Muscle of leg (tissue), 11 donors: Measurements from ENCODE around the gene CEACAM8. TPM values are rescaled to one million over a fixed set of nuclear protein-coding genes. Genes with fewer than 3 reads are reported as not detected.
A peak's percentile ranks its signal among the peaks of the same experiment; 100 is the strongest.
"Not testable (repeated sequence)": the region's sequence is repeated elsewhere in the genome, so short reads cannot be mapped to it uniquely, and the experiment has no call there.

ENCODE experiments used
- DNase-seq: peaks from one replicate; pipeline ENCODE4 v3.0.0; 2013
- H3K27ac ChIP-seq: one replicate; pipeline ENCODE4 v1.5.1; 2013; ENCODE audit warnings: mild to moderate bottlenecking, low read length, control low read depth
- H3K27me3 ChIP-seq: one replicate; pipeline ENCODE4 v1.6.1; 2013; ENCODE audit warnings: low read length; ENCODE audit not compliant: control insufficient read depth, insufficient read depth
- H3K36me3 ChIP-seq: one replicate; pipeline ENCODE4 v1.6.1; 2013; ENCODE audit warnings: low read length; ENCODE audit not compliant: control insufficient read depth, insufficient read depth
- H3K4me1 ChIP-seq: one replicate; pipeline ENCODE4 v1.6.1; 2013; ENCODE audit warnings: low read length; ENCODE audit not compliant: control insufficient read depth, insufficient read depth
- H3K4me3 ChIP-seq: one replicate; pipeline ENCODE4 v1.5.1; 2013; ENCODE audit warnings: low read length, control low read depth
- H3K9me3 ChIP-seq: replicated peaks from 2 replicates; pipeline ENCODE4 v1.6.1; 2013; ENCODE audit warnings: low read depth, low read length; ENCODE audit not compliant: control insufficient read depth
- WGBS: methylation state at CpG from one replicate; pipeline ENCODE4 v1.1.5; 2013; ENCODE audit warnings: missing lambda C conversion rate; ENCODE audit not compliant: insufficient coverage; 5-methylcytosine and 5-hydroxymethylcytosine counted together
- polyA plus RNA-seq, 8 donors: library from polyadenylated mRNA; unstranded; fragments of 120-200 nt; gene quantifications; one replicate each; pipeline versions ENCODE4 v1.2.1 to v1.2.3, GENCODE V29; 2013; ENCODE audit warnings: inconsistent platforms in 1 of 8, low replicate concordance in 1 of 8; ENCODE audit not compliant: insufficient read length in 8 of 8, insufficient read depth in 1 of 8
- total RNA-seq: library from RNA; stranded (reverse); fragments of 120-200 nt; gene quantifications from one replicate; pipeline ENCODE4 v1.2.4, GENCODE V29; 2013

CEACAM8 gene
- total and polyA plus RNA-seq, 9 donors: 0.04 to 0.38 (median 0.25) TPM

DNA sequence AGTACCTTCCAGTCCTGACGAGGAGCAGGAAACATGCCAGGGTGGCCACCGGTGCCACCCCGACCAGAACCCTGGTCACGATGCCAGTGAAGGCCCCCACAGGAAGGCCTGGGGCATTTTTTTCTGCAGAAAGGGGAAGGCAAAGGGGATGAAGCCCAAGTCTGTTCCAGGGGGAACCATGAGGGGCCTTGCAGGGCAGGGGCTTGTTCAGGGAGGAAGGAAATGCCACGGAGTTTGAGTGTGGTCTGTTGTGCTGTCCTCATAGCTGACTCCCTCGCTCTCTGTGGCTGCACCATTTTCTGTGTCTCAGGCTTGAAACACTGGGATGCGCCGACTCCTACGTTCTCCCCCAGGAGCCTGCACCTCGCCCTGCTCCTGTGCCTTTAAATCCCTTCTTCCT is 38.9 kb downstream of the CEACAM8 start:
- Histone ChIP-seq H3K36me3 (no peaks in the 10 kb centered on the region), H3K9me3 (no peaks in the 10 kb centered on the region), H3K4me3 (no peak overlapping the region), H3K4me1 (peaks cover 11% of the 10 kb centered on the region), H3K27me3 (peaks cover 2% of the 10 kb centered on the region), H3K27ac (no peak overlapping the region)
- peak; percentile 25 for DNase-seq
- WGBS: 31% methylated on average over 7 of the region's 10 CpGs

DNA sequence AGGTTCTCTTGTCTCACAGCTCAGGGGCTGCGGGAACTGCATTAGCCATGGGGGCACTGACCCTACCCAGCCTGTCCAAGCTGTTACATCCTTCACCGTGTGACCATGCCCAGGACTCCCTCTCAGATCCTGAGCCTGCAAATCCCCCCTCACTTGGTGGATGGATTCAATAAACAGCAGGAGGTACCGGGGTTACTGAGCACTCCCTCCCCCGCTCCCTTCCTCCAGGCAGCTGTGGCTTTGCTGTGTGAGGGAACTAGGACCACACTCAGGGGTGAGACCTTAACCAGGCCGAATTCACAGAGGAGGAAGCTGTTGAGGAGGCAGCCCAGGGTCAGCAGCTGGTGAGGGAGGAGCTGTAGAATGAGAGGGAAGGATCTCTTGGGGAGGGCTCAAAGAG is 39.4 kb downstream of the CEACAM8 start:
- Histone ChIP-seq H3K27ac (no peak overlapping the region), H3K27me3 (peaks cover 2% of the 10 kb centered on the region), H3K4me1 (peaks cover 11% of the 10 kb centered on the region), H3K9me3 (no peaks in the 10 kb centered on the region), H3K4me3 (no peak overlapping the region), H3K36me3 (no peaks in the 10 kb centered on the region)
- WGBS: 28% methylated on average over 2 of the region's 5 CpGs
- DNase-seq: peak; percentile 60

DNA sequence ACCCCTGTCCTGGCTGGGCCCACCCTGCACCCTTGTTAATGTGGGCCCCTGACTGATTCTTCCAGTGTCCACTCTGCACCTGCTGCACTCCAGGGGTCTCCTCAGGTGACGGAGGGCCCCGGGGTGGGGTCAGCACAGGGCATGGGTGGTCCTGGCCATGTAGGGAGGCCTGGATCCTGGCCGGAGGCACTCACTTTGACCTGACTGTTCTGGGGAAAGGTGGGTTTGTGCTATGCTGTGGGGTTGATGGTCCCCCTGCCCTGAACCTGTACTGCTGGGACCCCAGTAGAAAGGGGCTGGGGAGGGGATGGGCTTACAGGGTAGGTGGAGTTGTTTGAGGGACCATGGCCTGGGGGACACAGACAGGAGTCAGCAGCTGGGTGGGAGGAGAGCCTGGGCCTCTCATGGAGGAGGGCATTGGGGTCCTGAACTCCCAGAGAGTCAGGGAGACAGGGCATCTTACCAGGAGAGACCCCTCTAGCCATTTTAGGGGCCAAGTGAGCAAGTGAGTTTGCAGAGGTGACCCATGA is 40.6 kb downstream of the CEACAM8 start:
- DNase-seq: no peak
- H3K4me1 ChIP-seq: peaks cover 11% of the 10 kb centered on the region
- no peak overlapping the region for H3K4me3 ChIP-seq
- no peak overlapping the region for H3K27ac ChIP-seq
- 91% methylated on average over 1 of the region's 3 CpGs for WGBS
- no peaks in the 10 kb centered on the region for H3K9me3 ChIP-seq
- no peaks in the 10 kb centered on the region for H3K27me3 ChIP-seq
- H3K36me3 ChIP-seq: no peaks in the 10 kb centered on the region

DNA sequence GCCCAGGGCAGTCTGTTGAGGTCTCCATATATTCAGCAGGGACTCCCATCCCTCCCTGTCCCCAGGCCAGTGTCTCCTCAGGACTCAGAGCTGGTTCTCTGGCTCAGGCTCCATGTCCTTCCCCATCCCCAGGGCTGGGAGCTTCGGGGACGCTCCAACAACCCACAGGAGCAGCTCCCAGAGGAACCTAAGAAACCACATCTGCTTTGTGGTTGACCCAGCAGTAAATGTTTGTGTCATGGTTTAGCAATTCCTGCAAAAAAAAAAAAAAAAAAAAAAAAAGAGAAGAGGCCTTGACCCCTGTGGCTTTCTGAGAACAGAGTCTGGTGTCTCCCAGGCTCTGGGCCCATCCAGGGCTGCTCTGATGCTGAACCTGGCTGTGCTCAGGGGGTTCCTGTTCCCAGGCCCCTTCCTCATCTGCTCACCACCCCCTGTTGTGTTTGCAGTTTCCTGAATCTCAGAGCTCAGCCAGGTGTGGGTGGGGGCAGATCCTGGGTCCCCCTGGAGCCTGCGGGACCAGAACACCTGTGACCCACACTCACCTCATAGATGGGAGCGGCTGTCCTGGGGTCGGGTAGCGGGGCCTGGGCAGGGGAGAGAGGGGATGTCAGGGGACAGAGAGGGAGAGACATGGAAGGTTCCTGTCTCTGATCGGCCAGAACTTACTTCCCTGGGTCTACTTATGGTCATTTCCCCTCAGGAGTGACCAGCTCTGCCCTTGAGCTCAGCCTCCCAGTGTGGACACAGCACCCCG is 41.3 kb downstream of the CEACAM8 start:
- no peak overlapping the region for H3K4me3 ChIP-seq
- peak; percentile 67 for DNase-seq
- H3K27me3 ChIP-seq: no peaks in the 10 kb centered on the region
- H3K9me3 ChIP-seq: no peaks in the 10 kb centered on the region
- peaks cover 11% of the 10 kb centered on the region for H3K4me1 ChIP-seq
- H3K27ac ChIP-seq: no peak overlapping the region
- H3K36me3 ChIP-seq: no peaks in the 10 kb centered on the region
- WGBS: 84% methylated on average over 5 of the region's 8 CpGs

DNA sequence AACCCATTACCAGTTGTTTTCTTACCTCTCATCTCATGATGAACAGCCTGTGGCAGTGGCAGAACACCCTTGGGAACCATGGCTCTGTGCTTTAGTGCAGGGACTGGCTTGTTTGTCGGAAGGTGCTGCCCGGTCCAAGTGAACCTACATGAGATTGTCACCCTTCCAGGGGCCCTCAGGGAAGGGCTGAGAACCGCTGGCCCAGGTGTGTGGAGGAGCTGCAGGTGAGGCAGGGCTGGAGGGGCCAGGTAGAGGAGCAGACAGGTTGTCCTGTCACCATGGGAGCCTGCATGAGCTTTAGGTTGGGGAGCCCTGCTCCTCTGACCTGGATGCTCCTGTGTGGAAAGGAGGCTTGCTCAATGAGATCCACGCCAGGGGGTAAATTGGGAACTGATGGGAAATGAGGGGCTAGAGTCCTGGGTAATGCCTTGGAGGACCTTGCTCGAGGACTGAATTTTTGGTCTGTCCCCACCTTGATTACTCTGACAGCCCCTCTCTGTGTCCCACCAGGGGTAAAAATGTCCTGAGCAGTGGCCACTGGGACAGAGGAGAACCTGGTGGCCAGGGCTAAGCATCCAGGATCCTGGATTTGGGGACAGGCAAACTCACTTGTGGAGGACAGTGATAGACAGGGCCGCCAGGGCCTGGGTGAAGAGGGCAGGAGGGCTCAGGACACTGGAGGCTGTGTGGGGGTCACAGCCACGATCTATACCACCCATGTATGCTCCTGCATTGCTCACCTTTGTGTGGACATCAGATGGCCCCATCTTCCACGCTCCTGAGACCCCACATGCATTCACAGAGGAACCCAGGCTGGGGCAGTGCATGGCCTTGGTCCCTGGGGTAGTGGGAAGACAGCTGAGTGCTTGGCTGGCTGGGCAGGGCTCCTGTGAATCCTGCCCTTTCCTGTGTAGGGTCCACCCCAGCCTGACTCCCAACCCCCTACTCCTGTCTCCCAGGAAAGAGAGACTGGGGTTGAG is 42.3 kb downstream of the CEACAM8 start:
- no peaks in the 10 kb centered on the region for H3K9me3 ChIP-seq
- no peak overlapping the region for H3K27ac ChIP-seq
- H3K4me1 ChIP-seq: peaks cover 11% of the 10 kb centered on the region
- H3K4me3 ChIP-seq: no peak overlapping the region
- no peaks in the 10 kb centered on the region for H3K36me3 ChIP-seq
- H3K27me3 ChIP-seq: no peaks in the 10 kb centered on the region
- 79% methylated on average over 3 of the region's 8 CpGs for WGBS
- DNase-seq: no peak

DNA sequence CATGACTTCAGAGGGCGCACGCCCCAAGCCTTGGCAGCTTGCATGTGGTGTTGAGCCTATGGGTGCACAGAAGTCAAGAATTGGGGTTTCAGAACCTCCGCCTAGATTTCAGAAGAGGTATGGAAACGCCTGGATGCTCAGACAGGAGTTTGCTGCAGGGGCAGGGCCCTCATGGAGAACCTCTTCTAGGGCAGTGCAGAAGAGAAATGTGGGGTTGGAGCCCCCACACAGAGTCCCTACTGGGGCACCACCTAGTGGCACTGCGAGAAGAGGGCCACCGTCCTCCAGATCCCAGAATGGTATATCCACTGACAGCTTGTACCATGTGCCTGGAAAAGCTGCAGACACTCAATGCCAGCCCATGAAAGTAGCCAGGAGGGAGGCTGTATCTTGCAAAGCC is 44.2 kb downstream of the CEACAM8 start:
- H3K4me3 ChIP-seq, H3K36me3 ChIP-seq, DNase-seq, H3K27me3 ChIP-seq, H3K27ac ChIP-seq, H3K9me3 ChIP-seq: not testable (repeated sequence)
- H3K4me1 ChIP-seq: peaks cover 10% of the 10 kb centered on the region
- WGBS: 94% methylated on average over 4 of the region's 6 CpGs

DNA sequence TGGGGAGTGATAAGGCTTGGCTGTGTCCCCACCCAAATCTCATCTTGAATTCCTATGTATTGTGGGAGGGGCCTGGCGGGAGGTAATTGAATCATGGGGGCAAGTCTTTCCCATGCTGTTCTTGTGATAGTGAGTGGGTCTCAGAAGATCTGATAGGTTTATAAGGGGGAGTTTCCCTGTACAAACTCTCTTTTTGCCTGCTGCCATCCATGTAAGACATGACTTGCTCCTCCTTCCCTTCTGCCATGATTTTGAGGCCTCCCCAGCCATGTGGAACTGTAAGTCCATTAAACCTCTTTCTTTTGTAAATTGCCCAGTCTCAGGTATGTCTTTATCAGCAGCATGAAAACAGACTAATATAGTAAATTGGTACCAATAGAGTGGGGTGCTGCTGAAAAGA is 45.7 kb downstream of the CEACAM8 start:
- not testable (repeated sequence) for DNase-seq, H3K27me3 ChIP-seq, H3K4me1 ChIP-seq, H3K27ac ChIP-seq, H3K9me3 ChIP-seq, H3K4me3 ChIP-seq, H3K36me3 ChIP-seq
- no CpG with 5 or more reads among the region's 1 CpG for WGBS

DNA sequence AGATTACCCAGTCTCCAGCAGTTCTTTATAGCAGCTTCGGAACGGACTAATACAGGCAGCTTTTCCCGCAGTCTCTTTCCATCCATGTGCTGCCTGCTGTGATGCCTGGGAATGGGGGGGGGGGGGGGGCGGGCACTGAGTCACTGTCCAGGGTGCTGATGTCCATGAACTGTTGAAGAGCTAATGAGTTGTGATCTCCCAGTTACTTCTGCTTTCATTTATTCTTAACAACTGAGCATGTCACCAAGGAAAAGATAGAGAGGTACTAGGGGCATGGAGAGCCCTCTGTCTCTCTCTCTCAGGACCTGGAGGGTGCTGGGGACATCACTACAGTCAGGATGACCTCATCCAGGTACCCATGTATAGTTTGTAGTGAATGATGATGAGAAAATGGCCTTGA is 46.2 kb downstream of the CEACAM8 start:
- Histone ChIP-seq H3K9me3 (no peaks in the 10 kb centered on the region), H3K4me1 (no peaks in the 10 kb centered on the region), H3K27me3 (peaks cover 1% of the 10 kb centered on the region), H3K36me3 (no peaks in the 10 kb centered on the region), H3K4me3 (no peak overlapping the region), H3K27ac (no peak overlapping the region)
- no peak for DNase-seq
- WGBS: no CpG with 5 or more reads among the region's 4 CpGs

DNA sequence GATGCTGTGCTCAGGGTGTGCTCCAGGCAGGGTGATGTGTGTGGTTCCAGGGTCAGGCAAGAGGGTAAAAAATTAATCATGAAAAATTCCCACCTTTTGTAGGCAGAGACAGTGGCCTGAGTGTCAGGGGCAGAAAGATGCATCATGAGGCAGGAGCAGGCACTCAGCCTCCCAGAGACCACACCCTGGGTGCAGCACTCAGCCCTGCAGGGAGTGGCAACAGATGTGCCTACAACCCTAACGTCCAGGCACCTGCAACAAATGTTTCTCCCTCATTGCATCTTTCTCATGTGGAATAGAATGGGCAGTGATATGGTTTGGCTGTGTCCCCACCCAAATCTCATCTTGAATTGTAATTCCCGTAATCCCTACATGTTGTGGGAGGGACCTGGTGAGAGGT is 46.8 kb downstream of the CEACAM8 start:
- no CpG with 5 or more reads among the region's 2 CpGs for WGBS
- Histone ChIP-seq H3K27ac (no peak overlapping the region), H3K36me3 (no peaks in the 10 kb centered on the region), H3K4me3 (no peak overlapping the region), H3K9me3 (no peaks in the 10 kb centered on the region), H3K4me1 (no peaks in the 10 kb centered on the region), H3K27me3 (peaks cover 2% of the 10 kb centered on the region)
- no peak for DNase-seq

DNA sequence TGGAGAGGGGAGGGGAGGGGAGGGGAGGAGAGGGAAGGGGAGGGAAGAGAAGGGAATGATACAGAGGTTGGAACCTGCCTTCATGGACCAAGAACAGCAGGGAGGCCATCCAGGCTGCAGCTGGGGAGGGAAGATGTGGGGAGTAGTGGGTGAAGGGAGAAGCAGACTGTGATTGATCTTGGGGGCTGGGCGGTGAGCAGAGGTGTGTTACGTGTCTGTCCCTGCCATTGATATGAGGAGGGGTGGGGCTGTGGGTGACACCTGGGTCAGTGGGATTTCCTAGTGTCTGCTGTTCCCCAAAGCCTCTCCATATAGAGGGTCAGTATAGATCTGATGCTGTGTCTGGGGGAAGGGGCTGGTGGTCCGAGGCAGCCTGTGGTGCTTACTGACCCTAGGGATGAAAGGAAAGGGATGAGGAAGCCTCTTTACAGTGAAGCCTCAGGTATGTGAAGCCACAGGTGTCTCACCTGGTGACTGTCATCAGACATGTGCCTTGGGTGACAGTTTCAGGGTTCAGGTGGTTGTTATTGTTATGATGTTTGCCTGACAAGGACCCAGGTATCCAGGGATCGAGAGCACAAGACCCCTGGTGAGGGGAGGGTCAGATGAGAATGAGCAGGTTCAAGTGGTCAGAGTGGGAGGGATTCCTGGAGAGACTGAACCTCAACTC is 47.8 kb downstream of the CEACAM8 start:
- Histone ChIP-seq H3K36me3 (no peaks in the 10 kb centered on the region), H3K9me3 (no peaks in the 10 kb centered on the region), H3K27me3 (peaks cover 2% of the 10 kb centered on the region), H3K27ac (no peak overlapping the region), H3K4me3 (no peak overlapping the region), H3K4me1 (no peaks in the 10 kb centered on the region)
- WGBS: 65% methylated on average over 3 of the region's 4 CpGs
- DNase-seq: no peak
